Thyroid gland (tissue), 4 donors: Measurements from ENCODE around the gene TLX3. TPM values are rescaled to one million over a fixed set of nuclear protein-coding genes. Genes with fewer than 3 reads are reported as not detected.
A peak's percentile ranks its signal among the peaks of the same experiment; 100 is the strongest.

Experiments used
- DNase-seq, 2 donors: peaks; one replicate each; pipeline ENCODE4 v3.0.0-alpha.2; 2019
- H3K27ac ChIP-seq, 3 donors: fragments of 200-600 bp; sonication (generic); 1 replicate in 2 of 3; 2 replicates in 1 of 3; pipeline ENCODE4 v1.5.1; 2016 to 2019; ENCODE audit warnings: mild to moderate bottlenecking in 1 of 3, moderate library complexity in 1 of 3
- H3K27me3 ChIP-seq: fragments of 200-600 bp; sonication (generic); one replicate; pipeline ENCODE4 v1.5.1; 2019
- H3K36me3 ChIP-seq, 2 donors: fragments of 200-600 bp; sonication (generic); one replicate each; pipeline ENCODE4 v1.5.1; 2016 to 2019
- H3K4me1 ChIP-seq, 2 donors: fragments of 200-600 bp; sonication (generic); one replicate each; pipeline ENCODE4 v1.5.1; 2017 to 2019
- H3K4me3 ChIP-seq, 3 donors: fragments of 200-600 bp; sonication (generic); replicated peaks in 1 of 3; 1 replicate in 2 of 3; 2 replicates in 1 of 3; pipeline ENCODE4 v1.5.1; 2016; ENCODE audit warnings: mild to moderate bottlenecking in 1 of 3
- H3K9me3 ChIP-seq: fragments of 200-600 bp; sonication (generic); one replicate; pipeline ENCODE4 v1.5.1; 2017
- POLR2A ChIP-seq, 2 donors: fragments of 450-650 bp; IDR thresholded peaks; one replicate each; pipeline ENCODE4 v1.6.1; 2017; ENCODE audit warnings: antibody characterized with exemption in 2 of 2, mild to moderate bottlenecking in 2 of 2, moderate library complexity in 1 of 2
- WGBS, 2 donors: methylation state at CpG; one replicate each; pipeline ENCODE4 v1.1.5; 2017; 5-methylcytosine and 5-hydroxymethylcytosine counted together
- intact Hi-C: fragments of 100-400 bp; cut with DNase I; formaldehyde crosslinking; loops from one replicate; pipeline ENCODE4 v1.15.1; 2023
- total RNA-seq, 4 donors: library from RNA; depleted of rRNA; stranded (reverse); fragments of >200 nt; gene quantifications; one replicate each; pipeline ENCODE4 v1.2.3, GENCODE V29; 2016
- TF ChIP-seq, protein P1 (sequence below), 6 experiments: fragments of 200-600 bp in 3 of 6; fragments of 450-650 bp in 3 of 6; sonication (generic) in 3 of 6; IDR thresholded peaks; one replicate each; pipeline ENCODE4 v1.5.1; 2016 to 2019; ENCODE audit warnings: antibody characterized with exemption in 6 of 6, mild to moderate bottlenecking in 2 of 6, inconsistent platforms in 1 of 6, moderate library complexity in 1 of 6

Gene TLX3
- total RNA-seq, 4 donors from 2014 or later = not detected

DNA sequence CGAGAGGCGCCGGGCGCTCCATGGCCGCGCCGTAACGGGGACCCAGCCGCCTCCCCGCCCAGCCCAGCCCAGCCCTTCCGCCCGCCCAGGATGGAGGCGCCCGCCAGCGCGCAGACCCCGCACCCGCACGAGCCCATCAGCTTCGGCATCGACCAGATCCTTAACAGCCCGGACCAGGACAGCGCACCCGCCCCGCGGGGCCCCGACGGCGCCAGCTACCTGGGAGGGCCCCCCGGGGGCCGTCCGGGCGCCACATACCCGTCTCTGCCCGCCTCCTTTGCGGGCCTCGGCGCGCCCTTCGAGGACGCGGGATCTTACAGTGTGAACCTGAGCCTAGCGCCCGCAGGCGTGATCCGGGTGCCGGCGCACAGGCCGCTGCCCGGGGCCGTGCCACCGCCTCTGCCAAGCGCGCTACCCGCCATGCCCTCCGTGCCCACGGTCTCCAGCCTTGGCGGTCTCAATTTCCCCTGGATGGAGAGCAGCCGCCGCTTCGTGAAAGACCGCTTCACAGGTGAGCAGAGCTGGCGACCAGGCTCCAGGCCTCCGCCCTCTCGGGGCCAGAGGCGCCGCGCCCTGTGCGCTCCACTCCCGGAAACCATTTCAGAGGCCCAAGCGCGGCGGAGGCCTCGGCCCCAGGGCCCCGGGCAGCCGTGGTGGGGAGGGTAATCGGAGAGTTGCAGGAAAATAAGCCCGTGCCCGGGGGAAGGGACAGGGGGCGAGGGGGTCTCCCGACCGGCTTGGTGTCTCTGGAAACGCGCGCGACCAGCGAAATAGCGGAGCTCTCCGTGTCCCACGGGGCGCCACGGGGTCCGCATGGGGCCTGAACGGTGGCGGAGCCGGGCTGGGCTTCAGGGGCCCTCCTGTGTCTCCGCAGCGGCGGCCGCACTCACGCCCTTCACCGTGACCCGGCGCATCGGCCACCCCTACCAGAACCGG, 496 bp downstream of the TLX3 start:
- TF ChIP-seq POLR2A (IDR thresholded peaks at IDR 0.05) = no peak
- TF ChIP-seq, protein P1, sequence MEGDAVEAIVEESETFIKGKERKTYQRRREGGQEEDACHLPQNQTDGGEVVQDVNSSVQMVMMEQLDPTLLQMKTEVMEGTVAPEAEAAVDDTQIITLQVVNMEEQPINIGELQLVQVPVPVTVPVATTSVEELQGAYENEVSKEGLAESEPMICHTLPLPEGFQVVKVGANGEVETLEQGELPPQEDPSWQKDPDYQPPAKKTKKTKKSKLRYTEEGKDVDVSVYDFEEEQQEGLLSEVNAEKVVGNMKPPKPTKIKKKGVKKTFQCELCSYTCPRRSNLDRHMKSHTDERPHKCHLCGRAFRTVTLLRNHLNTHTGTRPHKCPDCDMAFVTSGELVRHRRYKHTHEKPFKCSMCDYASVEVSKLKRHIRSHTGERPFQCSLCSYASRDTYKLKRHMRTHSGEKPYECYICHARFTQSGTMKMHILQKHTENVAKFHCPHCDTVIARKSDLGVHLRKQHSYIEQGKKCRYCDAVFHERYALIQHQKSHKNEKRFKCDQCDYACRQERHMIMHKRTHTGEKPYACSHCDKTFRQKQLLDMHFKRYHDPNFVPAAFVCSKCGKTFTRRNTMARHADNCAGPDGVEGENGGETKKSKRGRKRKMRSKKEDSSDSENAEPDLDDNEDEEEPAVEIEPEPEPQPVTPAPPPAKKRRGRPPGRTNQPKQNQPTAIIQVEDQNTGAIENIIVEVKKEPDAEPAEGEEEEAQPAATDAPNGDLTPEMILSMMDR (IDR thresholded peaks at IDR 0.05) = no peak
- DNase-seq = no peak
- Histone ChIP-seq H3K9me3 (no peaks in the 10 kb centered on the region), H3K4me1 (peaks cover 24 to 38% of the 10 kb centered on the region in 2 donors), H3K36me3 (no peaks in the 10 kb centered on the region), H3K27ac (no peak overlapping the region), H3K4me3 (no peak overlapping the region), H3K27me3 (peaks cover 65% of the 10 kb centered on the region)
- intact Hi-C loops = no loop called here
- 3 to 6% methylated on average over 37 to 46 of the region's 106 CpGs for WGBS, 2 donors

DNA sequence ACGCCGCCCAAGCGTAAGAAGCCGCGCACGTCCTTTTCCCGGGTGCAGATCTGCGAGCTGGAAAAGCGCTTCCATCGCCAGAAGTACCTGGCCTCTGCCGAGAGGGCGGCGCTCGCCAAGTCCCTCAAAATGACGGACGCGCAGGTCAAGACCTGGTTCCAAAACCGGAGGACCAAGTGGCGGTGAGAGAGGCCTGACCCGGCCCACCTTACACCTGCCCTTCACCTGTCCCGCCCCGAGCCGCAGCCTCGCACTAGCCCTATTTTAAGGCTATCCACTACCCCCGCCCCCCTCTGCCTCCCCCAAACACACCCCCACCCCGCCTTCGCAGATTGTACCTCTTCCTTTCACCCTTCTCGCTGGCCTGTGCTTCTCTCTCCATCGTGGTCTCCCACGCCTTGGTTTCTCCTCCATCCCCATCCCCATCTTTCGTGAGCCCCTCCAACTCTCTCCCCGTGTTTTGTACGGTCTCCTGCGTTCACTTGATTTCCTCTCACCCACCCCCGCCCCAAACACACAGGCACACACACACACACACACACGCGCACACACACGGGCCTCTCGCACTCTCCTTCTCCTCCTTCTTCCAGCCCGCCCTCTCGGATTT, 1.3 kb downstream of the TLX3 start:
- Histone ChIP-seq H3K4me3 (no peak overlapping the region), H3K9me3 (no peaks in the 10 kb centered on the region), H3K4me1 (peaks cover 32 to 46% of the 10 kb centered on the region in 2 donors), H3K36me3 (no peaks in the 10 kb centered on the region), H3K27ac (no peak overlapping the region), H3K27me3 (peaks cover 66% of the 10 kb centered on the region)
- no peak for DNase-seq
- TF ChIP-seq, protein P1 (IDR thresholded peaks at IDR 0.05) = peak in 1 of 6 experiments; percentile 7
- no peak for TF ChIP-seq POLR2A (IDR thresholded peaks at IDR 0.05)
- intact Hi-C loops = no loop called here
- whole genome bisulfite sequencing, 2 donors = 4% methylated on average over 23 to 40 of the region's 41 CpGs

DNA sequence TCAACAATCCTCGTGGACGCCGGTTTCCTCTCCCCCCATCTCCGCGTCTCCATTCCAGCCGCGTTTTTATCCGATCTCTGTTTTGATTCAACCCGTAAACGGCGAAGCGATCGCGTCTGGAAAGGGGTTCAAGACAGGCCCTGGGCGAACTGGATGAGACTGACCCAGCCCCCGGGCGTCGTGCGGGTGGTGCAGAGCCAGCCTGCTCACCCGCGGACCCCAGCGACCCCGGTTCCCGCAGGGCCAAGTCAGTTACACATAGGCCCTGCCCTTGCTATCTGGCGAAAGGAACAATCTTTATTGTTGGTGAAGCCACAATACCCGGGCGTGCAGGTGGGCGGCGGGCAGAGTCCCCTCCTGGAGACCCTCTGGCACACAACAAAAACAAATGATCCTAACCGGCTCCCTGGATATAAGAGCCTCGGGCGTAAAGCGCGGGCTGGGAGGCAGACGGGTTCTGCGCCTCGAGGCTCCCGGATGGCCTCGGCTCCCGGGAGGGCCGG, 1.8 kb downstream of the TLX3 start:
- Histone ChIP-seq H3K4me1 (peaks cover 33 to 51% of the 10 kb centered on the region in 2 donors), H3K9me3 (no peaks in the 10 kb centered on the region), H3K4me3 (no peak overlapping the region), H3K27ac (no peak overlapping the region), H3K36me3 (no peaks in the 10 kb centered on the region), H3K27me3 (peaks cover 72% of the 10 kb centered on the region)
- TF ChIP-seq, protein P1 (IDR thresholded peaks at IDR 0.05) = no peak
- no peak for TF ChIP-seq POLR2A (IDR thresholded peaks at IDR 0.05)
- 2% methylated on average over 31 to 36 of the region's 41 CpGs for WGBS, 2 donors
- intact Hi-C loops = no loop called here
- no peak for DNase-seq

DNA sequence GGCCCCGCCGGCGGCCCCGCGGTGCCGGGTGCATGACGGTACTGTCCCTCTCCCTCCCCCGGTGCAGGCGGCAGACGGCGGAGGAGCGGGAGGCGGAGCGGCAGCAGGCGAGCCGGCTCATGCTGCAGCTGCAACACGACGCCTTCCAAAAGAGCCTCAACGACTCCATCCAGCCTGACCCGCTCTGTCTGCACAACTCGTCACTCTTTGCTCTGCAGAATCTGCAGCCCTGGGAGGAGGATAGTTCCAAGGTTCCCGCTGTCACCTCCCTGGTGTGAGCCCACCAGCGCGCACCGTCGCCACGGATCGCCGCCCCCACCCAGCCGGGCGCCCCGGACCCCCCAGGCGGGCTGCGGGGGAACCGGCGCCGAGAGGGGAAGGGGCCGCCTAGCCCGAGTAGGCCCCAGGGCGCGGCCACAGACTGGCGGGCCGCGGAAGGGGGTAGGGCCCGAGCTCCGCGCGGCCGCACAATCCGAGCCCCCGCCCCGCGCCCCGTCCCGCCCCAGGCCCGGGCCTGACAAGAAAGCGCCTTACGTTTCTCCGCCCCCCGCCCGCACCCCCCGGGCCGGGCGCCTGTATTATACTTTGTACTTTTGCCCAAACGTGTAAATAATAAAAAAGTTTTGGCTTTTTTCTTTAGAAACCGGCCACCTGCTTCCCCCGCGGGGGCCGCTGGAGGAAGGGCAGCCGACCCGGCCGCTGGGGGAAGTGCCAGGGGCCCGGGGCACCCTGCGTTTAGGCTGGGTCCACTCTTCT, 2.5 kb downstream of the TLX3 start:
- no peak overlapping the region for H3K27ac ChIP-seq
- no peaks in the 10 kb centered on the region for H3K36me3 ChIP-seq
- DNase-seq = peak in 1 of 2 donors; percentile 12
- TF ChIP-seq, protein P1 (IDR thresholded peaks at IDR 0.05) = no peak
- no peak for TF ChIP-seq POLR2A (IDR thresholded peaks at IDR 0.05)
- intact Hi-C loops = no loop called here
- no peaks in the 10 kb centered on the region for H3K9me3 ChIP-seq
- H3K4me1 ChIP-seq = peaks cover 40 to 57% of the 10 kb centered on the region in 2 donors
- peaks cover 78% of the 10 kb centered on the region for H3K27me3 ChIP-seq
- no peak overlapping the region for H3K4me3 ChIP-seq
- 2 to 3% methylated on average over 12 to 15 of the region's 74 CpGs for WGBS, 2 donors
